HepG2 (cell line): ENCODE results near the gene HNRNPR. TPM values are rescaled to one million over a fixed set of nuclear protein-coding genes. Genes with fewer than 3 reads are reported as not detected.

Experiments
- ATAC-seq: fragments of 200-7000 bp; cut with Tn5 transposase; 3 replicates; pipeline ENCODE4 v1.9.1; 2020; ENCODE audit warnings: mild to moderate bottlenecking, moderate library complexity
- BruUV-seq: library from RNA; stranded (reverse); fragments of 400-500 nt; replicated peaks from 2 replicates; lab custom pipeline; 2021; lab: Mats Ljungman, UMichigan
- CTCF ChIA-PET: fragments of 300-600 bp; formaldehyde crosslinking; extraction: SDS; loops from one replicate; lab custom pipeline; 2021; ENCODE audit warnings: low total read pairs, inconsistent platforms, low intra/inter-chr PET ratio; lab: Yijun Ruan, JAX
- POLR2A ChIA-PET: fragments of 350-600 bp; sonication (Branson Sonifier 250); formaldehyde crosslinking; loops from one replicate; lab custom pipeline; 2020; ENCODE audit warnings: antibody characterized with exemption, inconsistent platforms; lab: Yijun Ruan, JAX
- DNase-seq: peaks from one replicate; pipeline ENCODE4 v3.0.0-alpha.2; 2015; ENCODE audit warnings: low spot score
- FAIRE-seq: peaks from 3 replicates; lab custom pipeline; 2011; peaks lifted over from hg19 to GRCh38; lab: Jason Lieb, UNC
- H2AFZ ChIP-seq: one replicate; pipeline ENCODE4 v1.6.1; 2011; ENCODE audit warnings: low read length, inconsistent platforms
- H3K27ac ChIP-seq: fragments of 300-600 bp; 3 replicates; pipeline ENCODE4 v1.8.0; 2011; ENCODE audit warnings: mixed run types, mild to moderate bottlenecking, mixed read lengths, low read length, inconsistent platforms; ENCODE audit not compliant: insufficient read depth; ENCODE audit errors: extremely low read length
- H3K27me3 ChIP-seq, 2 experiments: fragments of 200-600 bp in 1 of 2; 2 replicates in 1 of 2; 3 replicates in 1 of 2; pipeline versions ENCODE4 v1.6.0 to v1.8.0; 2011; ENCODE audit warnings: low read length in 2 of 2, mild to moderate bottlenecking in 2 of 2, moderate library complexity in 2 of 2, inconsistent platforms in 1 of 2; ENCODE audit not compliant: insufficient read depth in 2 of 2, control insufficient read depth in 1 of 2
- H3K36me3 ChIP-seq, 2 experiments: fragments of 200-600 bp in 1 of 2; replicated peaks in 1 of 2; 2 replicates in 1 of 2; 3 replicates in 1 of 2; pipeline versions ENCODE4 v1.5.1 to v1.8.0; 2011; ENCODE audit warnings: low read length in 2 of 2, inconsistent platforms in 1 of 2; ENCODE audit not compliant: insufficient read depth in 2 of 2, control insufficient read depth in 1 of 2
- H3K4me1 ChIP-seq: 2 replicates; pipeline ENCODE4 v1.5.1; 2012; ENCODE audit warnings: low read length, inconsistent platforms; ENCODE audit not compliant: insufficient read depth
- H3K4me2 ChIP-seq: 2 replicates; pipeline ENCODE4 v1.6.0; 2011; ENCODE audit warnings: low read depth, low read length, inconsistent platforms
- H3K4me3 ChIP-seq, 3 experiments: fragments of 200-600 bp in 1 of 3; sonication (generic), shearing (Covaris generic) in 1 of 3; replicated peaks in 1 of 3; 2 replicates each; pipeline ENCODE4 v1.5.1; 2011 to 2016; ENCODE audit warnings: low read length in 3 of 3, inconsistent platforms in 2 of 3, low read depth in 2 of 3, mild to moderate bottlenecking in 2 of 3, control low read depth in 1 of 3, mixed read lengths in 1 of 3; ENCODE audit not compliant: insufficient read depth in 1 of 3
- H3K79me2 ChIP-seq: one replicate; pipeline ENCODE4 v1.6.1; 2011; ENCODE audit warnings: low read length, inconsistent platforms; ENCODE audit not compliant: insufficient read depth
- H3K9ac ChIP-seq: 2 replicates; pipeline ENCODE4 v1.6.0; 2011; ENCODE audit warnings: mild to moderate bottlenecking, low read depth, low read length, inconsistent platforms; ENCODE audit not compliant: insufficient read depth
- H3K9me3 ChIP-seq: 2 replicates; pipeline ENCODE4 v1.5.1; 2012; ENCODE audit warnings: mild to moderate bottlenecking, low read length
- H4K20me1 ChIP-seq: 2 replicates; pipeline ENCODE4 v1.6.0; 2011; ENCODE audit warnings: inconsistent platforms, mild to moderate bottlenecking, low read length, moderate library complexity; ENCODE audit not compliant: insufficient read depth
- BRF2 ChIP-seq: sonication (generic); formaldehyde crosslinking; IDR thresholded peaks from 2 replicates; pipeline ENCODE4 v1.8.1; 2022; ENCODE audit warnings: mild to moderate bottlenecking, missing genetic modification reagents
- MYNN ChIP-seq: sonication (generic); formaldehyde crosslinking; IDR thresholded peaks from 2 replicates; pipeline ENCODE4 v1.4.0; 2020; ENCODE audit warnings: mild to moderate bottlenecking, low read depth, missing genetic modification reagents
- WGBS: methylation state at CpG from one replicate; pipeline ENCODE4 v1.1.6; 2017; ENCODE audit warnings: low lambda C conversion rate; 5-methylcytosine and 5-hydroxymethylcytosine counted together
- in situ Hi-C: cut with HindIII; loops from 2 replicates; pipeline ENCODE4 v1.10.0; 2017; ENCODE audit warnings: low pct_unique_long_range_greater_than_20kb; ENCODE audit not compliant: extremely low pct_ligation_motif_present
- intact Hi-C: fragments of 100-400 bp; cut with micrococcal nuclease; formaldehyde crosslinking; loops from one replicate; pipeline ENCODE4 v1.10.0; 2022; ENCODE audit not compliant: unreplicated experiment
- polyA plus RNA-seq, 8 experiments: library from polyadenylated mRNA; depleted of rRNA in 3 of 8; stranded (reverse) in 7 of 8; unstranded in 1 of 8; fragments of >200 nt; fragmentation: Illumina TruSeq in 4 of 8; extraction: Trizol in 4 of 8; gene quantifications; 2 replicates each; pipeline versions ENCODE4 v1.2.1 to v1.2.3, GENCODE V29; 2011 to 2016; ENCODE audit warnings: low read depth in 4 of 8, missing spikeins in 1 of 8, mixed read lengths in 1 of 8; ENCODE audit not compliant: insufficient read depth in 1 of 8
- total RNA-seq, 5 experiments: library from RNA; depleted of rRNA; stranded (reverse); fragments of >200 nt; fragmentation: Illumina TruSeq; extraction: Trizol; gene quantifications; 2 replicates each; pipeline ENCODE4 v1.2.3, GENCODE V29; 2016; ENCODE audit warnings: low read depth in 1 of 5
- TF ChIP-seq, protein P1 (sequence below): sonication (generic); formaldehyde crosslinking; IDR thresholded peaks from 2 replicates; pipeline ENCODE4 v1.4.0; 2020; ENCODE audit warnings: missing genetic modification reagents

HNRNPR gene
- total and polyA plus RNA-seq, 2 of the 13 experiments (the other 11 are each of a cell fraction or from before 2014, with no cell fraction given), result 133 to 216 TPM

DNA sequence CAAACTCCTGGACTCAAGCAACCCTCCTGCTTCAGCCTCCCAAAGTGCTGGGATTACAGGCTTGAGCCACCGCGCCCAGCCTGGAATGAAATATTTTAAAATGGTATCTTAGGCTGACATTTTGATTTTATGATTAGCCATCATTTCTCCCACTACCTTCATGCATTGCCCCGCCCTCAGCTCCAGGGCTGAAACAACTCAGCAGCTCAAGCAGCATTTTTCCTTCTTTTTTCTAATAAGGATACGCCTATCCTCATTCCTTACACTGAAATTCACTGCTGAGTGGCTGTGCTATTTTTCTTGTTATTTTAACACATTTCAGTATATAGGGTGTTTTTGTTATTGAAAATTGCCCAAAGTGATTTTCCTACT, 70.0 kb downstream of the HNRNPR start:
- no peaks in the 10 kb centered on the region for H3K9me3 ChIP-seq
- no peak overlapping the region for H3K4me3 ChIP-seq
- ATAC-seq, result no peak
- no peak overlapping the region for H3K9ac ChIP-seq
- no peak for FAIRE-seq
- H2AFZ ChIP-seq, result no peak overlapping the region
- no peaks in the 10 kb centered on the region for H3K36me3 ChIP-seq
- ChIA-PET CTCF (no interaction called here), POLR2A (no interaction called here)
- TF ChIP-seq, protein P1, sequence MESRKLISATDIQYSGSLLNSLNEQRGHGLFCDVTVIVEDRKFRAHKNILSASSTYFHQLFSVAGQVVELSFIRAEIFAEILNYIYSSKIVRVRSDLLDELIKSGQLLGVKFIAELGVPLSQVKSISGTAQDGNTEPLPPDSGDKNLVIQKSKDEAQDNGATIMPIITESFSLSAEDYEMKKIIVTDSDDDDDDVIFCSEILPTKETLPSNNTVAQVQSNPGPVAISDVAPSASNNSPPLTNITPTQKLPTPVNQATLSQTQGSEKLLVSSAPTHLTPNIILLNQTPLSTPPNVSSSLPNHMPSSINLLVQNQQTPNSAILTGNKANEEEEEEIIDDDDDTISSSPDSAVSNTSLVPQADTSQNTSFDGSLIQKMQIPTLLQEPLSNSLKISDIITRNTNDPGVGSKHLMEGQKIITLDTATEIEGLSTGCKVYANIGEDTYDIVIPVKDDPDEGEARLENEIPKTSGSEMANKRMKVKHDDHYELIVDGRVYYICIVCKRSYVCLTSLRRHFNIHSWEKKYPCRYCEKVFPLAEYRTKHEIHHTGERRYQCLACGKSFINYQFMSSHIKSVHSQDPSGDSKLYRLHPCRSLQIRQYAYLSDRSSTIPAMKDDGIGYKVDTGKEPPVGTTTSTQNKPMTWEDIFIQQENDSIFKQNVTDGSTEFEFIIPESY (CRISPR knock-in tag), result no peak
- TF ChIP-seq BRF2 (CRISPR knock-in tag) (no peak), MYNN (no peak)
- intact Hi-C loops, result loop anchor here (10.0 kb wide), 2 partner anchors 59 to 299 kb away; partner anchors contain the start of genes HTR1D and LACTBL1
- H3K27ac ChIP-seq, result no peak overlapping the region
- in situ Hi-C loops, result loop anchor here (10.0 kb wide), 2 partner anchors 169 to 299 kb away; partner anchors contain the start of gene LACTBL1
- peaks cover 10% of the 10 kb centered on the region for H3K4me1 ChIP-seq
- no peaks in the 10 kb centered on the region for H4K20me1 ChIP-seq
- no peaks in the 10 kb centered on the region; a peak in 1 of 5 replicates for H3K27me3 ChIP-seq
- H3K79me2 ChIP-seq, result no peaks in the 10 kb centered on the region
- no TSS peak for BruUV-seq
- no peak overlapping the region for H3K4me2 ChIP-seq
- no peak for DNase-seq
- WGBS, result 91% methylated on average over 4 of the region's 4 CpGs
